Astrocyte of the spinal cord (primary cell): Measurements from ENCODE around the gene MEGF11.
A peak's percentile ranks its signal among the peaks of the same experiment; 100 is the strongest.

Experiments used
- DNase-seq: peaks from one replicate; pipeline ENCODE4 v3.0.0; 2011; ENCODE audit warnings: low read depth, low spot score
- H3K4me3 ChIP-seq: 2 replicates; pipeline ENCODE4 v1.5.1; 2011; ENCODE audit warnings: low read depth, mild to moderate bottlenecking, low read length, moderate library complexity
- in situ Hi-C: cut with HindIII; loops from 2 replicates; pipeline ENCODE4 v1.10.0; 2017; ENCODE audit warnings: low sequenced_read_pairs
- TF ChIP-seq, protein P1 (sequence below): IDR thresholded peaks from 2 replicates; pipeline ENCODE4 v1.5.1; 2012; ENCODE audit warnings: low read depth, mild to moderate bottlenecking, low read length, inconsistent platforms

MEGF11 gene

DNA sequence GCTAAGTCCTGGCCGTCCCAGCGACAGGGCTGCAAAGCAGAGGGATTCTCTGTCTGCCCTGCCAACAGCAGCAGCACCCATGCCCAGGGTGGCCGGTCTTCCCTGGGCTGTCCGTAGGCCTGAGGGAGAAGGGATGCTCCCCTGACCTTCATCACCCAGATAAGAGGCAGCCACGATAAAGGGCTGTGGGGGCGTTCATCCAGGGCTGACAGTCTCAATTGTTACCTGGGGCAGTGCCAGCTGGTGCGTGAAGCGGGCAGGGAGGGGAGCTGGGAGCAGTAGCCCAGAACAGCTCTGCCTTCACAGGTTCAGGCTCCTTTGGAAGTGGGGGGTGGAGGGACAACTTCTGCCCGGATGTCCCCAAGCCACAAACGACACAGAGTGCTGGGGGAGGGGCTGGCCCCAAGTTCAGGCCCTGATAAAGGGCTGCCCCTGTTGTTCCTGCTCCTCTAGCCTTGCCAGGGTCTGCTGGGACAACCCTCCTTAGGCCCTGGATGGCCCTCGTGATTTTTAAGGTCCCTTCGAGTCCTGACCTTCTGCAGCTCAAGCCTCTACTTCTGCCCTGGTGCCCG, 289.6 kb downstream of the MEGF11 start:
- TF ChIP-seq, protein P1, sequence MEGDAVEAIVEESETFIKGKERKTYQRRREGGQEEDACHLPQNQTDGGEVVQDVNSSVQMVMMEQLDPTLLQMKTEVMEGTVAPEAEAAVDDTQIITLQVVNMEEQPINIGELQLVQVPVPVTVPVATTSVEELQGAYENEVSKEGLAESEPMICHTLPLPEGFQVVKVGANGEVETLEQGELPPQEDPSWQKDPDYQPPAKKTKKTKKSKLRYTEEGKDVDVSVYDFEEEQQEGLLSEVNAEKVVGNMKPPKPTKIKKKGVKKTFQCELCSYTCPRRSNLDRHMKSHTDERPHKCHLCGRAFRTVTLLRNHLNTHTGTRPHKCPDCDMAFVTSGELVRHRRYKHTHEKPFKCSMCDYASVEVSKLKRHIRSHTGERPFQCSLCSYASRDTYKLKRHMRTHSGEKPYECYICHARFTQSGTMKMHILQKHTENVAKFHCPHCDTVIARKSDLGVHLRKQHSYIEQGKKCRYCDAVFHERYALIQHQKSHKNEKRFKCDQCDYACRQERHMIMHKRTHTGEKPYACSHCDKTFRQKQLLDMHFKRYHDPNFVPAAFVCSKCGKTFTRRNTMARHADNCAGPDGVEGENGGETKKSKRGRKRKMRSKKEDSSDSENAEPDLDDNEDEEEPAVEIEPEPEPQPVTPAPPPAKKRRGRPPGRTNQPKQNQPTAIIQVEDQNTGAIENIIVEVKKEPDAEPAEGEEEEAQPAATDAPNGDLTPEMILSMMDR: no peak
- in situ Hi-C loops: no loop called here
- no peak for DNase-seq
- H3K4me3 ChIP-seq: no peak overlapping the region

DNA sequence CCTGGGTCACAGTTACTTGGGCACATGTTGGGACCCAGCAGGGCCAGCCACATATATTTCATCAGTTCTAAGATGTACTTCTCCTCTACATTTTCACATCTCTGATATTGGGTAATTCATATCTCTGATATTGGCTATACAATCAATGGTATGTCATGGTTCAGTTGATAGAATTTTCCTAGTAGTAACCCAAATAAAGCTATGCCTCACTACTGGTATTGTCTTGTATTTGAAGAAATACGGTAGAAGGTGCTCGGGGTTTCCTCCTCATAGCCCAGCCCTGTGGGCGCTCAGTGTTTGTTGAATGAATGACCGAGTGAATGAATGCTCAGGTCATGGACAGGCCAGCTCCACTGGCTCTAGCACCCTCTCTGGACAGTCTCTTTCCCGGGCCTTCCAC, 290.2 kb downstream of the MEGF11 start:
- in situ Hi-C loops: no loop called here
- H3K4me3 ChIP-seq: no peak overlapping the region
- TF ChIP-seq, protein P1: no peak
- no peak for DNase-seq

- H3K4me3 ChIP-seq: no peak overlapping the region
- no peak for DNase-seq
- in situ Hi-C loops: no loop called here
- TF ChIP-seq, protein P1: peak; percentile 21
Measured at GRCh38 chr15:65962187-65962586, 291.4 kb downstream of the MEGF11 start.

DNA sequence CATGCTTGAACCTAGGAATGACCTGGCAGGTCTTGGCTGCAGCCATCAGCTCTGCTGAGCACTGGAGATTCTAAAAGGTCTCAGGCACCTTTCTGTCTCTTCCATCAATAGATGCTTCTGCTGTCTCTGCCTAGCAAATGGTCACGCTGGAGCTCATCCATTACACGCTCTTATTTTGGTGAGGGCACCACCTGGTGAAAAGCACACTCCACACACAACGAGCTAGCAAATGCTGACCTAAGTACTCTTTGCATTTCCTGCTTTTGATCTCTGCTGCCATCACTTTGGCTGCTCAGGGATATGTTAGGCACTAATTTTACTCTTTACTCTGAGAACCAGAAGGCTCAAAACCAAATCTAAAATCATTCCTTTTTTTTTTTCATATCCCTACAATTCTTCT, 293.0 kb downstream of the MEGF11 start:
- TF ChIP-seq, protein P1: no peak
- in situ Hi-C loops: no loop called here
- no peak overlapping the region for H3K4me3 ChIP-seq

GRCh38 chr15:65958835-65959234, 294.7 kb downstream of the MEGF11 start:
- no peak overlapping the region for H3K4me3 ChIP-seq
- DNase-seq: no peak
- TF ChIP-seq, protein P1: no peak
- in situ Hi-C loops: no loop called here

More for the DNA sequence above, 293.0 kb downstream of the MEGF11 start:
- no peak for DNase-seq

- in situ Hi-C loops: no loop called here
- no peak overlapping the region for H3K4me3 ChIP-seq
- TF ChIP-seq, protein P1: no peak
- DNase-seq: no peak
Measured at GRCh38 chr15:65957451-65957850, 296.1 kb downstream of the MEGF11 start.
